GM19023 (cell line): ENCODE data around the gene ITPR2.

Source experiments
- ATAC-seq: cut with Tn5 transposase; IDR thresholded peaks from one replicate; pipeline ENCODE4 v1.9.1; 2021; ENCODE audit warnings: mild to moderate bottlenecking, moderate library complexity; ENCODE audit not compliant: unreplicated experiment

Gene ITPR2

GRCh38 chr12:26374934-26375680 lies 457.9 kb downstream of the ITPR2 start:
- no peak for ATAC-seq

GRCh38 chr12:26373606-26374495 lies 459.1 kb downstream of the ITPR2 start:
- ATAC-seq = no peak

GRCh38 chr12:26372866-26373265 lies 460.1 kb downstream of the ITPR2 start:
- no peak for ATAC-seq

- ATAC-seq = no peak
Measured at GRCh38 chr12:26370098-26370497, 462.9 kb downstream of the ITPR2 start.

- no peak for ATAC-seq
Measured at GRCh38 chr12:26369588-26369987, 463.4 kb downstream of the ITPR2 start.

- no peak for ATAC-seq
Measured at GRCh38 chr12:26367991-26368730, 464.8 kb downstream of the ITPR2 start.

GRCh38 chr12:26361964-26362363 lies 471.0 kb downstream of the ITPR2 start:
- ATAC-seq = no peak

GRCh38 chr12:26360062-26360461 lies 472.9 kb downstream of the ITPR2 start:
- ATAC-seq = no peak

- ATAC-seq = no peak
Measured at GRCh38 chr12:26359576-26359975, 473.4 kb downstream of the ITPR2 start.

- no peak for ATAC-seq
Measured at GRCh38 chr12:26358651-26359050, 474.3 kb downstream of the ITPR2 start.

- ATAC-seq = no peak
Measured at GRCh38 chr12:26347300-26347699, 485.7 kb downstream of the ITPR2 start.

- ATAC-seq = no peak
Measured at GRCh38 chr12:26346736-26347135, 486.3 kb downstream of the ITPR2 start.

GRCh38 chr12:26345471-26346003 lies 487.5 kb downstream of the ITPR2 start:
- no peak for ATAC-seq

GRCh38 chr12:26341491-26341890 lies 491.5 kb downstream of the ITPR2 start:
- no peak for ATAC-seq

- peak; percentile 56 for ATAC-seq
Measured at GRCh38 chr12:26340649-26341048, 492.3 kb downstream of the ITPR2 start.

- no peak for ATAC-seq
Measured at GRCh38 chr12:26339976-26340375, 493.0 kb downstream of the ITPR2 start.

GRCh38 chr12:26338586-26339572 lies 494.1 kb downstream of the ITPR2 start:
- no peak for ATAC-seq

- ATAC-seq = no peak
Measured at GRCh38 chr12:26335651-26336050, 497.3 kb downstream of the ITPR2 start.

GRCh38 chr12:26334621-26335124 lies 498.3 kb downstream of the ITPR2 start:
- no peak for ATAC-seq

GRCh38 chr12:26331960-26332359 lies 501.0 kb downstream of the ITPR2 start:
- ATAC-seq = no peak
